SK-N-SH treated with all-trans-retinoic acid at 6 μM for 48 hours (cell line): ENCODE results near the gene NIPSNAP3A.

Experiments used
- ATAC-seq: fragments of 200-7000 bp; cut with Tn5 transposase; 3 replicates; pipeline ENCODE4 v1.9.1; 2020; ENCODE audit warnings: mild to moderate bottlenecking, moderate library complexity
- ARNTL ChIP-seq: fragments of 450-650 bp; formaldehyde crosslinking; IDR thresholded peaks from 2 replicates; pipeline ENCODE4 v1.5.0; 2020; ENCODE audit warnings: low read depth, mild to moderate bottlenecking, moderate library complexity, borderline replicate concordance
- BACH2 ChIP-seq: fragments of 250-450 bp; sonication (Bioruptor Pico); IDR thresholded peaks from 2 replicates; pipeline ENCODE4 v1.9.0; 2021; ENCODE audit warnings: mild to moderate bottlenecking, borderline replicate concordance
- CSDC2 ChIP-seq: fragments of 250-450 bp; sonication (Bioruptor Pico); IDR thresholded peaks from 2 replicates; pipeline ENCODE4 v1.5.0; 2020; ENCODE audit warnings: mild to moderate bottlenecking, moderate library complexity
- ESRRG ChIP-seq: fragments of 250-450 bp; sonication (Bioruptor Pico); IDR thresholded peaks from 2 replicates; pipeline ENCODE4 v1.6.1; 2021; ENCODE audit warnings: mild to moderate bottlenecking
- GLIS3 ChIP-seq: fragments of 250-450 bp; sonication (Bioruptor Pico); IDR thresholded peaks from 2 replicates; pipeline ENCODE4 v1.5.0; 2020; ENCODE audit warnings: mild to moderate bottlenecking, moderate library complexity
- ISL1 ChIP-seq: fragments of 250-450 bp; sonication (Bioruptor Pico); IDR thresholded peaks from 2 replicates; pipeline ENCODE4 v2.1.2; 2022; ENCODE audit warnings: mild to moderate bottlenecking, moderate library complexity
- OSR1 ChIP-seq: fragments of 250-450 bp; sonication (Bioruptor Pico); IDR thresholded peaks from 2 replicates; pipeline ENCODE4 v1.8.0; 2022; ENCODE audit warnings: moderate library complexity, mild to moderate bottlenecking, inconsistent platforms
- PPARA ChIP-seq: fragments of 250-450 bp; sonication (Bioruptor Pico); IDR thresholded peaks from 2 replicates; pipeline ENCODE4 v1.5.0; 2020; ENCODE audit warnings: mild to moderate bottlenecking, borderline replicate concordance
- RARB ChIP-seq: fragments of 250-450 bp; sonication (Bioruptor Pico); IDR thresholded peaks from 2 replicates; pipeline ENCODE4 v1.8.0; 2021; ENCODE audit warnings: mild to moderate bottlenecking, moderate library complexity
- SNAI2 ChIP-seq: fragments of 250-450 bp; sonication (Bioruptor Pico); IDR thresholded peaks from 2 replicates; pipeline ENCODE4 v1.5.0; 2020; ENCODE audit warnings: mild to moderate bottlenecking, moderate library complexity
- TCF4 ChIP-seq: fragments of 250-450 bp; sonication (Bioruptor Pico); IDR thresholded peaks from 2 replicates; pipeline ENCODE4 v1.8.0; 2021; ENCODE audit warnings: mild to moderate bottlenecking, moderate library complexity, borderline replicate concordance
- TOX ChIP-seq: fragments of 250-450 bp; sonication (Bioruptor Pico); IDR thresholded peaks from 2 replicates; pipeline ENCODE4 v1.8.0; 2021; ENCODE audit warnings: mild to moderate bottlenecking, moderate library complexity, borderline replicate concordance
- ZC3H10 ChIP-seq: fragments of 250-450 bp; sonication (Bioruptor Pico); IDR thresholded peaks from 2 replicates; pipeline ENCODE4 v1.5.1; 2021; ENCODE audit warnings: mild to moderate bottlenecking, moderate library complexity
- ZFP3 ChIP-seq: fragments of 250-450 bp; sonication (Bioruptor Pico); IDR thresholded peaks from 2 replicates; pipeline ENCODE4 v1.5.0; 2020; ENCODE audit warnings: mild to moderate bottlenecking, moderate library complexity
- ZFP30 ChIP-seq: fragments of 450-650 bp; formaldehyde crosslinking; IDR thresholded peaks from 2 replicates; pipeline ENCODE4 v1.5.0; 2022; ENCODE audit warnings: mild to moderate bottlenecking, moderate library complexity
- ZNF565 ChIP-seq: fragments of 450-650 bp; formaldehyde crosslinking; conservative IDR thresholded peaks from 2 replicates; pipeline ENCODE4 v1.5.0; 2020; ENCODE audit warnings: low read depth, mild to moderate bottlenecking, moderate library complexity
- ZNF70 ChIP-seq: fragments of 450-650 bp; formaldehyde crosslinking; IDR thresholded peaks from 2 replicates; pipeline ENCODE4 v1.5.0; 2020; ENCODE audit warnings: mild to moderate bottlenecking, moderate library complexity
- ZNF8 ChIP-seq: fragments of 450-650 bp; formaldehyde crosslinking; IDR thresholded peaks from 2 replicates; pipeline ENCODE4 v1.5.0; 2020; ENCODE audit warnings: mild to moderate bottlenecking, moderate library complexity
- TF ChIP-seq, protein P1 (sequence below): fragments of 250-450 bp; sonication (Bioruptor Pico); IDR thresholded peaks from 2 replicates; pipeline ENCODE4 v1.5.1; 2021; ENCODE audit warnings: mild to moderate bottlenecking, moderate library complexity
- TF ChIP-seq, protein P2 (sequence below): fragments of 250-450 bp; sonication (Bioruptor Pico); IDR thresholded peaks from 2 replicates; pipeline ENCODE4 v1.5.1; 2020; ENCODE audit warnings: low read depth, mild to moderate bottlenecking, moderate library complexity
- TF ChIP-seq, protein P3 (sequence below): fragments of 250-450 bp; sonication (Bioruptor Pico); IDR thresholded peaks from 2 replicates; pipeline ENCODE4 v1.5.0; 2020; ENCODE audit warnings: mild to moderate bottlenecking, moderate library complexity

NIPSNAP3A gene

DNA sequence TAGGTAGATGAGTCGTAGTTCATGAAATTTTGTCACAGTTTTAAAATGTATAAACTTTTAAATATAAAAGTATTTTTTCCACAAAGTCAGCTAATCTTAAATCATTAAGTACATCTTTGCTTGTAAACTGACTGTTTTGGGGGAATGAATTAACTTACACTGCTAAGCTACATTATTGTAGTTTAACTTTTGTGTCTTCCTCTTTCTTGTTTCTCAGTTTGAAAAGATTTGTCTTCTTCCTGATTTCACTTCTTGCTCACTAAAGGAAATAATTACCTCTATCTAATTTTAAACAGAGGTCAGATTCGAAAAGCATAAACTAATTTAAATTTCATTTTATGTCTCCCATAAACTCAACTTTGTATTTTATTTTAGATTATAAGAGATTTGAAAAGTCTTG is 22.2 kb downstream of the NIPSNAP3A start:
- TF ChIP-seq ZNF565 (no peak), ARNTL (CRISPR knock-in tag) (no peak), CSDC2 (CRISPR knock-in tag) (no peak), RARB (no peak), TCF4 (no peak), SNAI2 (CRISPR knock-in tag) (no peak)
- no peak for ATAC-seq

DNA sequence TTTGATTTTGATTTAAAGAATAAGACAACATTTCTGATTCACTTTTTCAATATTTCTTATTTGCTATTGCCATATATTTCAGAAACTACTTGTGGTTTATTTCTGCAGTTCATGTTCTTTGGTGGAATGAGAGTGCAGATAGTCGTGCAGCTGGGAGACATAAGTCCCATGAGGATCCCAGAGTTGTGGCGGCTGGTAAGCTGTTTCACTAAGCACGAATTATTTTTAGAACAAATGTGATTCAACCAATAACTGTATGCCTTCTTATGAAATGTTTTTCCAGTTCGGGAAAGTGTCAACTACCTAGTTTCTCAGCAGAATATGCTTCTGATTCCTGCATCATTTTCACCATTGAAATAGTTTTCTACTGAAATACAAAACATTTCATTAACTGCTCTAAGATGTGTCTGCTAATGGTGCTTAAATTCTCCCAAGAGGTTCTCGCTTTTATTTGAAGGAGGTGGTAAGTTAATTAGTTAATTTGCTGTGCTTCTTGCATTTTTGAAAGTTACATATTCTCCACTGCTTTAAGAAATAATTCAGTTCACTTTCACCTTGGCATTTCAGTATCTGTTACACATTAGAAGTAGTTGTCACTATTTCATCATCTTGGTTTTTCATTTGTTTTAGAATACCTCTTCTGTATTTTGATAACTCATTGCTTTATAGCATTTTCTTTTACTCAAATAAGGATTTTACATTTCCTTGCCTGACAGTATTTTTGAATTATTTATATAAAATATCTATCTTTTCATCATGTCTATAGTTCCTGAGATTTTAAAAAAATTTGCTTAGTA is 25.4 kb downstream of the NIPSNAP3A start:
- ATAC-seq, result no peak
- TF ChIP-seq ZFP30 (CRISPR knock-in tag) (no peak), ZNF8 (no peak), ESRRG (CRISPR knock-in tag) (no peak), ARNTL (CRISPR knock-in tag) (no peak), BACH2 (no peak), PPARA (no peak), ISL1 (CRISPR knock-in tag) (no peak), TOX (CRISPR knock-in tag) (no peak), ZC3H10 (CRISPR knock-in tag) (no peak), ZNF70 (CRISPR knock-in tag) (no peak)
- TF ChIP-seq, protein P1, sequence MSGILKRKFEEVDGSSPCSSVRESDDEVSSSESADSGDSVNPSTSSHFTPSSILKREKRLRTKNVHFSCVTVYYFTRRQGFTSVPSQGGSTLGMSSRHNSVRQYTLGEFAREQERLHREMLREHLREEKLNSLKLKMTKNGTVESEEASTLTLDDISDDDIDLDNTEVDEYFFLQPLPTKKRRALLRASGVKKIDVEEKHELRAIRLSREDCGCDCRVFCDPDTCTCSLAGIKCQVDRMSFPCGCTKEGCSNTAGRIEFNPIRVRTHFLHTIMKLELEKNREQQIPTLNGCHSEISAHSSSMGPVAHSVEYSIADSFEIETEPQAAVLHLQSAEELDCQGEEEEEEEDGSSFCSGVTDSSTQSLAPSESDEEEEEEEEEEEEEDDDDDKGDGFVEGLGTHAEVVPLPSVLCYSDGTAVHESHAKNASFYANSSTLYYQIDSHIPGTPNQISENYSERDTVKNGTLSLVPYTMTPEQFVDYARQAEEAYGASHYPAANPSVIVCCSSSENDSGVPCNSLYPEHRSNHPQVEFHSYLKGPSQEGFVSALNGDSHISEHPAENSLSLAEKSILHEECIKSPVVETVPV (CRISPR knock-in tag), result no peak
- TF ChIP-seq, protein P2, sequence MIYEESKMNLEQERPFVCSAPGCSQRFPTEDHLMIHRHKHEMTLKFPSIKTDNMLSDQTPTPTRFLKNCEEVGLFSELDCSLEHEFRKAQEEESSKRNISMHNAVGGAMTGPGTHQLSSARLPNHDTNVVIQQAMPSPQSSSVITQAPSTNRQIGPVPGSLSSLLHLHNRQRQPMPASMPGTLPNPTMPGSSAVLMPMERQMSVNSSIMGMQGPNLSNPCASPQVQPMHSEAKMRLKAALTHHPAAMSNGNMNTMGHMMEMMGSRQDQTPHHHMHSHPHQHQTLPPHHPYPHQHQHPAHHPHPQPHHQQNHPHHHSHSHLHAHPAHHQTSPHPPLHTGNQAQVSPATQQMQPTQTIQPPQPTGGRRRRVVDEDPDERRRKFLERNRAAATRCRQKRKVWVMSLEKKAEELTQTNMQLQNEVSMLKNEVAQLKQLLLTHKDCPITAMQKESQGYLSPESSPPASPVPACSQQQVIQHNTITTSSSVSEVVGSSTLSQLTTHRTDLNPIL, result no peak

DNA sequence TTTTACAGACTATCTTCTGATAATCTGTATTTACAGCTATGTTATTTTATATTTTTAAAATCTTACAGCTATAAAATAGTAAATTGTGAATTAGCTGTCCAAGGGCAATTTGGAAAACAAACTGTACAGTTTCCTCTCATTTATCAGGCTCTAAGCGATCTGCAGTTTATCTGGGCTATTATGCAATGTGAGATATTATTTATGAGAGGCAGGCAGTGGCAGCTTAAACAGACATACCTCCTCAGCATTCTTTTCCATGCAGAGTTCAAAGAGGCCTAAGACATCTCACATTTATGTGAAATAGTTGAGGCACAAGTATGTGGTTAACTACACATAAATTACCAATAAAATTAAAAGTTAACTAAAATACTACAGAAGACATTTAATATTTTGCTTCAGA is 26.6 kb downstream of the NIPSNAP3A start:
- no peak for ATAC-seq
- no peak for TF ChIP-seq ZC3H10 (CRISPR knock-in tag)

DNA sequence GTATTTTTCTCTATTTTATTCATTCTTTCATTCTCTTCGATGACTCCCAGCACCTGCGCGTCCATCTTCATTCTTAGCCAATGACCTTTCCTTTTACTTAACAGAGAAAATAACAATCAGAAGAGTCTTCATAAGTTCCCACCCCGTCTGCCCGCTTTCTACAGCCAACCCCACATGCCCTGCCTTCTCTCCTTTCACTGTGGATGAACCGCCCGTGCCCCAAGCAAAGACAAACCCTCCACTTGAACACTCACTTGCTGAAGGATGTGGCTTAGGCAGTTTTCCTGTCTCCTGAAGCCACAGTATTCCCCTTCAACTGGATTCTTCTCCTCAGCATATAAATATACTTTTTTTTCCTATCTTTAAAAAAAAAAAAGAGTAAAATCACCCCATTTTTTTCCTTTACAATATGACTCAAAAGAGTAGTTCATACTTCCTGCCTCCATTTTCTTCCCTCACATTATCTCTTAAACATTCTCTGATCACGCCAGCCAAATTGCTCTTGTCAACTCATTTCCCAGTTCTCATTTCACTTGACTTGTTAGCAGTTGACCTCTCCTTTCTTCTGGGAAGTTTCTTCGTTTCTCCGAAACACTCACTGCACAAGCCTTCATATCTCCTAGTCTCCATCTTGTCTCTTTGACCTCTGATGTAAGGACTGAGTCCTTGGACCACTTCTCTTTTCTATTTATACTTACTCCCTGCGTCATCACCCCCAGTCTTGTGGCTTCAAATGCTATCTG is 27.5 kb downstream of the NIPSNAP3A start:
- TF ChIP-seq GLIS3 (CRISPR knock-in tag) (no peak), ARNTL (CRISPR knock-in tag) (no peak), CSDC2 (CRISPR knock-in tag) (no peak), ESRRG (CRISPR knock-in tag) (no peak), RARB (no peak), PPARA (no peak), OSR1 (CRISPR knock-in tag) (no peak), ZFP3 (no peak), ZC3H10 (CRISPR knock-in tag) (no peak)
- TF ChIP-seq, protein P2, result no peak
- TF ChIP-seq, protein P3, sequence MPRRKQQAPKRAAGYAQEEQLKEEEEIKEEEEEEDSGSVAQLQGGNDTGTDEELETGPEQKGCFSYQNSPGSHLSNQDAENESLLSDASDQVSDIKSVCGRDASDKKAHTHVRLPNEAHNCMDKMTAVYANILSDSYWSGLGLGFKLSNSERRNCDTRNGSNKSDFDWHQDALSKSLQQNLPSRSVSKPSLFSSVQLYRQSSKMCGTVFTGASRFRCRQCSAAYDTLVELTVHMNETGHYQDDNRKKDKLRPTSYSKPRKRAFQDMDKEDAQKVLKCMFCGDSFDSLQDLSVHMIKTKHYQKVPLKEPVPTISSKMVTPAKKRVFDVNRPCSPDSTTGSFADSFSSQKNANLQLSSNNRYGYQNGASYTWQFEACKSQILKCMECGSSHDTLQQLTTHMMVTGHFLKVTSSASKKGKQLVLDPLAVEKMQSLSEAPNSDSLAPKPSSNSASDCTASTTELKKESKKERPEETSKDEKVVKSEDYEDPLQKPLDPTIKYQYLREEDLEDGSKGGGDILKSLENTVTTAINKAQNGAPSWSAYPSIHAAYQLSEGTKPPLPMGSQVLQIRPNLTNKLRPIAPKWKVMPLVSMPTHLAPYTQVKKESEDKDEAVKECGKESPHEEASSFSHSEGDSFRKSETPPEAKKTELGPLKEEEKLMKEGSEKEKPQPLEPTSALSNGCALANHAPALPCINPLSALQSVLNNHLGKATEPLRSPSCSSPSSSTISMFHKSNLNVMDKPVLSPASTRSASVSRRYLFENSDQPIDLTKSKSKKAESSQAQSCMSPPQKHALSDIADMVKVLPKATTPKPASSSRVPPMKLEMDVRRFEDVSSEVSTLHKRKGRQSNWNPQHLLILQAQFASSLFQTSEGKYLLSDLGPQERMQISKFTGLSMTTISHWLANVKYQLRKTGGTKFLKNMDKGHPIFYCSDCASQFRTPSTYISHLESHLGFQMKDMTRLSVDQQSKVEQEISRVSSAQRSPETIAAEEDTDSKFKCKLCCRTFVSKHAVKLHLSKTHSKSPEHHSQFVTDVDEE (CRISPR knock-in tag), result no peak
- no peak for ATAC-seq
